Gastroesophageal sphincter (tissue), 3 donors: ENCODE results near the gene HARBI1.

Source experiments
- EP300 ChIP-seq: sonication (generic); formaldehyde crosslinking; IDR thresholded peaks from one replicate; pipeline ENCODE4 v1.6.1; 2017; ENCODE audit warnings: antibody characterized with exemption, mild to moderate bottlenecking
- POLR2A ChIP-seq, 2 donors: fragments of 450-650 bp; IDR thresholded peaks; one replicate each; pipeline ENCODE4 v1.6.1; 2017; ENCODE audit warnings: antibody characterized with exemption in 2 of 2, mild to moderate bottlenecking in 2 of 2, moderate library complexity in 1 of 2
- POLR2AphosphoS5 ChIP-seq: sonication (generic); formaldehyde crosslinking; IDR thresholded peaks from one replicate; pipeline ENCODE4 v1.6.1; 2017; ENCODE audit warnings: antibody characterized with exemption
- TF ChIP-seq, protein P1 (sequence below), 4 experiments: fragments of 200-600 bp in 2 of 4; fragments of 450-650 bp in 2 of 4; sonication (generic) in 1 of 4; IDR thresholded peaks; one replicate each; pipeline ENCODE4 v1.5.1; 2017 to 2019; ENCODE audit warnings: antibody characterized with exemption in 4 of 4, mild to moderate bottlenecking in 2 of 4, moderate library complexity in 2 of 4

- TF ChIP-seq, protein P1, sequence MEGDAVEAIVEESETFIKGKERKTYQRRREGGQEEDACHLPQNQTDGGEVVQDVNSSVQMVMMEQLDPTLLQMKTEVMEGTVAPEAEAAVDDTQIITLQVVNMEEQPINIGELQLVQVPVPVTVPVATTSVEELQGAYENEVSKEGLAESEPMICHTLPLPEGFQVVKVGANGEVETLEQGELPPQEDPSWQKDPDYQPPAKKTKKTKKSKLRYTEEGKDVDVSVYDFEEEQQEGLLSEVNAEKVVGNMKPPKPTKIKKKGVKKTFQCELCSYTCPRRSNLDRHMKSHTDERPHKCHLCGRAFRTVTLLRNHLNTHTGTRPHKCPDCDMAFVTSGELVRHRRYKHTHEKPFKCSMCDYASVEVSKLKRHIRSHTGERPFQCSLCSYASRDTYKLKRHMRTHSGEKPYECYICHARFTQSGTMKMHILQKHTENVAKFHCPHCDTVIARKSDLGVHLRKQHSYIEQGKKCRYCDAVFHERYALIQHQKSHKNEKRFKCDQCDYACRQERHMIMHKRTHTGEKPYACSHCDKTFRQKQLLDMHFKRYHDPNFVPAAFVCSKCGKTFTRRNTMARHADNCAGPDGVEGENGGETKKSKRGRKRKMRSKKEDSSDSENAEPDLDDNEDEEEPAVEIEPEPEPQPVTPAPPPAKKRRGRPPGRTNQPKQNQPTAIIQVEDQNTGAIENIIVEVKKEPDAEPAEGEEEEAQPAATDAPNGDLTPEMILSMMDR (IDR thresholded peaks at IDR 0.05): no peak
- no peak for TF ChIP-seq EP300
- TF ChIP-seq POLR2AphosphoS5: no peak
- no peak for TF ChIP-seq POLR2A (IDR thresholded peaks at IDR 0.05)
These were observed 26.5 kb upstream of the HARBI1 start for GRCh38 chr11:46643531-46643930.
